GM21390 (cell line): ENCODE data around the gene MED16.

ENCODE experiments used
- ATAC-seq: cut with Tn5 transposase; IDR thresholded peaks from one replicate; pipeline ENCODE4 v1.9.1; 2021; ENCODE audit not compliant: unreplicated experiment

MED16 gene

DNA sequence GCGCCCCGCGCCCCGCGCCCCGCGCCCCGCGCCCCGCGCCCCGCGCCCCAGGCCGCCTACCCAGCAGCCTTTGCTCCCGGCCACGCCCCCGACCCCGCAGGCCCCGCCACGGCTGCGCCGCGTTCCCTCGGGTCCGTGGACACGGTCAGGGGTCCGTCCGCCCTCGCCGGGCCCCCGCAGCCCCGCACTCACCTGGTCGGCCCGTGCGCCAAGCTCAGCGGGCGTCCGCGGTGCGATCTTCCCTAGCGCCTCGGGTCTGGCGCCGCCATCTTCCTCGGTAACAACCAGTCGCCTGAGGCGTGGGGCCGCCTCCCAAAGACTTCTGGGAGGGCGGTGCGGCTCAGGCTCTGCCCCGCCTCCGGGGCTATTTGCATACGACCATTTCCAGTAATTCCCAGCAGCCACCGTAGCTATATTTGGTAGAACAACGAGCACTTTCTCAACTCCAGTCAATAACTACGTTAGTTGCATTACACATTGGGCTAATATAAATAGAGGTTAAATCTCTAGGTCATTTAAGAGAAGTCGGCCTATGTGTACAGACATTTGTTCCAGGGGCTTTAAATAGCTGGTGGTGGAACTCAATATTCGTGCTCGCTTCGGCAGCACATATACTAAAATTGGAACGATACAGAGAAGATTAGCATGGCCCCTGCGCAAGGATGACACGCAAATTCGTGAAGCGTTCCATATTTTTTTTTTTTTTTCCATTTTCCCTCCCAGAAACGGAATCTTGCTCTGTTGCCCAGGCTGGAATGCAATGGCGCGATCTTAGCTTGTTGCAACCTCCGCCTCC is at the start of gene MED16, which contains the start of gene RNU6-9:
Gene MED16 (minus strand): TSS at position 294 of the 796 bp plus-strand sequence. CDS start 2,056 bp downstream, outside the sequence.
Gene RNU6-9 (plus strand): TSS at position 591 of the 796 bp plus-strand sequence.
- peak; percentile 76 for ATAC-seq

DNA sequence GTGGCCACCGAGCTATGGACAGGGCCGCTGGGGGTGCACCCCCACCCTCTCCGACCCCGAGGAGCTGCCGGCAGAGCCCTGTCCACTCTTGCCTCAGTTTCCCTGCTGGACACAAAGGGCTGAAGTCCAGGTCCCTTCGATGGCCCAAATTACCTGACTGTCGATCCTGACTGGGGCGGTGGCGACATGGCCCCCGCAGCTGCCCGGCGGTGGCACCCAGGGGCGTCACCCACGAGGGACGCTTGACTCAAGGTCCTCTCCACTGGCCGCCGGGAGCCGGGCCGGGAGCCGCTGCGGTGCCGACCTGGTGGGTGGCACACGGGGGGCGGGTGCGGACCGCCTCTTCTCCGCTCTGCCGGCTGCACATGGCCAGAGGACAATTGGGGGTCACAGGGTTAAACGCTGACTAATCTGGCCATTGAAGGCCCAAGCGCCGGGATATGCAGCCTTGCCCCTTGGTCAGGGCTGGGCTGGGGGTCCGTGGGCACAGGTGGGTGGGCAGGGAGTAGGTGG is 49.2 kb upstream of the MED16 start:
- ATAC-seq = no peak

- ATAC-seq = no peak
These were observed 48.5 kb upstream of the MED16 start for GRCh38 chr19:941292-942132.

GRCh38 chr19:940591-941291 is 47.8 kb upstream of the MED16 start:
- ATAC-seq = no peak

- ATAC-seq = no peak
These were observed 46.9 kb upstream of the MED16 start for GRCh38 chr19:939922-940321.

- no peak for ATAC-seq
These were observed 46.5 kb upstream of the MED16 start for GRCh38 chr19:939439-939838.

DNA sequence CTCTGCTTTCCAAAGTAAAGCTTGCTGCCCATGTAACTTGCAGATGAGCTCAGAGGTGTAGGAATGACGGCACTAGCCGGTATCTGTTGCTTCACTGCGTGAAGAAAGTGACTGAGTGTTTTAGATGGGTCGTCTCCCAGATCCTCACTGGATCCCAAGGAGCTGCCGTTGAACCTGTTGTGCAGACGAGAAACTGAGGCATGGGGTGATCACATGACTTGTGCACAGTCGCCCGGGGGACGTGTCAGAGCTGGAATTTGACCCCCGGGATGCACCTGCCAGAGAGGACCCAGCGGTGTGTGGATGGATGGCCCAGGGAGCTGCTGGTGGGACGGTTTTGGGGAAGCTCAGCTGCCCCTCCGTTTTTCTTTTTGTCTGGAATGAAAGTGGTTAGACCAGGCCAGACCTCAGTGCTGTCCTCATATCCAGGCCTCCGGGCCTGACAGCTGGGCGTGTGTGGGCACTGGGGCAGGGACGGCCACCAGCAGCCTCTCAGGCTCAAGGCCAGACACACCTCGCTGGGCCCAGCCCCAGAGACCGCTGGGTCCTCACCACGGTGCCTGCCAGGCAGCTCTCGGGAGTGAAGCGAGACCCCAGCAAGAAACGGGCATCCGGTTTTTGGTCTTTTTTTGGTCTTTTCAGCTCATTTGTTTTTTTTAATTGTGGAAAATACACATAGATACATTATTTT is 45.4 kb upstream of the MED16 start:
- ATAC-seq = no peak

DNA sequence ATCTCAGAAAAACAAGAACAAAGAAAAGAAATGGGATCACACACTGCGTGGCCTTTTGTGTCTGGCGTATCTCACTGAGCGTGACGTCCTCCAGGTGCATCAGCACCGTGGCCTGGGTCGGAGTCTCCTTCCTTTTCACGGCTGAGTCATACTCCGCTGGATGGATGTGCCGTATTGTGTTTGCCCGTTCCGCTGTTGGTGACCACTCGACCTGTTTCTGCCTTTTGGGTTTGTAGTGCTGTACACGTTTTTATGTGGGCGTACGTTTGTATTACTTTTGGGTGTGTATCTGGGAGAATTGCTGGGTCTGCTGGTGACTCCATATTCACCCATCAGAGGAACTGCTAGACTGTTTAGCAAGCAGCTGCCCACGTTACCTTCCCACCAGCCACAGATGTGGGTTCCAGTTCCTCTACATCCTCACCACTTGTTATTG is 44.3 kb upstream of the MED16 start:
- no peak for ATAC-seq

DNA sequence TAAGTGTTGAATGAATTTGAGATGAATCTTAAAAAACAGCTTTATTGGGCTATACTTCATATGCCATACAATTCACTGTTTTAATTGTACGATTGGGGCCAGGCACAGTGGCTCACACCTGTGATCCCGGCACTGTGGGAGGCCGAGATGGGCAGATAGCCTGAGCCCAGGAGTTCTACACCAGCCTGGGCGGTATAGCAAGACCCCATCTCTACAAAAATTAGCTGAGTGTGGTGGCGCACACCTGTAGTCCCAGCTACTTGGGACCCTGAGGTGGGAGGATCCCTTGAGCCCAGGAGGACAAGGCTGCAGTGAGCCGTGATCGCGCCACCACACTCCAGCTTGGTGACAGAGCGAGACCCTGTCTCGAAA is 43.2 kb upstream of the MED16 start:
- ATAC-seq = no peak

GRCh38 chr19:934865-935479 is 42.0 kb upstream of the MED16 start:
- ATAC-seq = no peak

- no peak for ATAC-seq
These were observed 41.3 kb upstream of the MED16 start for GRCh38 chr19:934197-934840.

GRCh38 chr19:933553-933882 is 40.5 kb upstream of the MED16 start:
- no peak for ATAC-seq

DNA sequence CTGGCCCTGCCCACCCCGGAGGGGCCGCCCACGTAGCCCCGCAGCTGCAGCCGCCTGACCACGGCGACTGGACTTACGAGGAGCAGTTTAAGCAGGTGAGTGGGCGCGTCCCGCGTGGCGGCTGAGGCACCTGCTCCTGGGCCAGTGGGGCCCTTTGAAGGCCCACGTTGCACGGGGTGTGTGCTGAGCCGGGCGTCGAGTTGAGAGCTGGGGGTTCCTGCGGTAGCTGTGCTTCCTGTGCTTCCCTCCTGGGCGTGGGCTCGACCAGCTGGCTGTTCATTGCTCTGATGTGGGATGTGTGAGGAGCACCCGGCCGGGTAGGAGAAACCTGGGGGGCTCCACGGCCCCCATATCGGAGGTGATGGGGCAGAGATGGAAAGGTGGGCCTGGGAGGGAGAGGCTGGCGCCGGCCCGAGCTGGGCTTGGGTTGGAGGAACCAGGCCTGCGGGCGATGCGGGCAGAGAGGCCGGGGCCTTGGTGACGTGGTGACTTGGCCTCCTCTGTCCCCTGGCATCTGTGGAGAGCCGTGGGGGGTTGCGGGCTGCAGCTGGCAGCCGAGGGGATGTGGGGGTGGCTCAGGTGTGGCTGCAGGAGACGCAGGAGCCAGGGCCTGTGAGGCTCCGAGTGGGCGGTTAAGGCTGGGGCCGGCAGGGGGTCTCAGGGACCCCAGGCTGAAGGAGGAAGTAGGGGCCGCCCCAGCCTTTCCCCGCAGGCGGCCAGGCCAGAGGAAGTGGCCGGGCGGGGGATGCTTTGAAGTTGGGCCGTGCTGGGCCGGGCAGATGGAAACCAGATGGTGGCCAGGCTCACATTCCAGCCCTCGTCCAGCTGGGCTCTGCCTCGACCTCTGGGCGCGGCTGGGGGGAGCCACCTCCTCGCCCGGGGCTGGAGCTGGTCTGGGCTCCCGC is 39.9 kb upstream of the MED16 start:
- no peak for ATAC-seq

- ATAC-seq = no peak
These were observed 39.1 kb upstream of the MED16 start for GRCh38 chr19:931860-932647.

GRCh38 chr19:929891-930258 is 36.9 kb upstream of the MED16 start:
- no peak for ATAC-seq

GRCh38 chr19:929203-929890 is 36.4 kb upstream of the MED16 start:
- ATAC-seq = no peak

GRCh38 chr19:928471-929202 is 35.6 kb upstream of the MED16 start:
- ATAC-seq = no peak
